HG03135 (cell line): ENCODE measurements around the gene TFF2.

Experiments used
- ATAC-seq: cut with Tn5 transposase; IDR thresholded peaks from one replicate; pipeline ENCODE4 v1.9.1; 2021; ENCODE audit warnings: mild to moderate bottlenecking, moderate library complexity; ENCODE audit not compliant: unreplicated experiment

The TFF2 gene

GRCh38 chr21:42384156-42384945 lies 33.6 kb upstream of the TFF2 start:
- ATAC-seq, result no peak

GRCh38 chr21:42383331-42383730 lies 32.5 kb upstream of the TFF2 start:
- no peak for ATAC-seq

DNA sequence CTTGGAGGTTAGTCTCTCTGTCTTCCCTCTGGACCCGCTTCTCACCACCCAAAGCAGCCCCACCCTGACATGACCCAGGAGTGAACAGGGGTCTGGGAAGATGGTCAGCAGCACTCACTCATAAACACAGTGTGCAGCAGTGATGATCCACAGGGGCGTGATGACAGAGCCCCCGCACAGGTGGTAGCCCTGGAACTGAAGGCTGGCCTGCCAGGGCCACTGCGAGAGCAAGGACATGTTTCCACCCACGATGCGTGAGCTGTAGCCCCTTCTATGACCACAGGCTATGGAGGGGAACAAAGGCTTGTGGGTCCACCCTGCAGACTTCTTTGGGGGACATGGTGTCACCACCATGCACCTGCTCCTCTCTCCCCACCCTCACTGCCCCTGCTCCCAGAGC lies 32.1 kb upstream of the TFF2 start:
- no peak for ATAC-seq

DNA sequence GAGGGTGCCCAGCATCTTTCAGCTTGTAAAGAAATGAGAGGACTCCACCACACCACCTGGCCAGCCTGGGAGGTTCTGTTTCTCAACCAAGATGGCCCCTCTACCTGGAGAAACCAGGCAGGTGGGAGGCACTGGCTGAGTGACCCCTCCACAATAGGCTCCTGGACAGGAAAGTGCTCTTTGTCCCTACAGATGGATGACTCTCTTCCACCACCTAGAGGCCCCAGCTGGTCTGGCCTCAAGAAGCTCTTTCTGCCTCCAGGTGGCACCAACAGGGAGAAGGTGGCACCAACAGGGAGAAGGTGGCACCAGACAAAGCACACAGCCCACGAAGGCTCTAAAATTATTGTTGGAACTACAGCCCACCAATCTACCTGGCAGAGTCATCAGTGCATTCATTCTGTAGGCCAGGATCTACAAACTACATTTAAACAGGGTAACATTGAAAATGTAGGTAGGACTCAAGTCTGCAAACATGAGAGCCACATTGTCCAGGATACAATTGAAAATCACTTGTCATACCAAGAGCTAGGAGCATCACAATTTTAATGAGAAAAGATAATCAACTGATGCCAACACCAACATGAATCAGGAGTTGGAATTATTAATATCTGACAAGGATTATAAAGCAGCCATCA lies 30.7 kb upstream of the TFF2 start:
- ATAC-seq, result no peak

GRCh38 chr21:42379426-42380215 lies 28.8 kb upstream of the TFF2 start:
- no peak for ATAC-seq

DNA sequence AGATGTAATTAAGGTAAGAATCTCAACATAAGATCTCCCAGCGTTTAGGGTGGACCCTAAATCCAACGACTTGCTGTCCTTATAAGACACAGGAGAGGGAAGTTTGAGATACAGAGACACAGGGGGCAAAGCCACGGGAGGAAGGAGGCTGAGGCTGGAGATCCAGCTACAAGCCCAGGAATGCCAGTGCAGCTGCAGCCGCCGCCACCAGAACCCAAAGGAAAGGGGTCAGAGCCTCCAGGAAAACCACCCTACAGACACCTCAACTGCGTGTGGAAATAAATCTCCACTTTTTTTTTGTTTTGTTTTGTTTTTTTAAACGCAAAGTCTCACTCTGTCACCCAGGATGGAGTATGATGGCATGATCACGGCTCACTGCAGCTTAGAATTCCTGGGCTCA lies 27.6 kb upstream of the TFF2 start:
- ATAC-seq, result no peak

GRCh38 chr21:42377951-42378340 lies 27.2 kb upstream of the TFF2 start:
- no peak for ATAC-seq

DNA sequence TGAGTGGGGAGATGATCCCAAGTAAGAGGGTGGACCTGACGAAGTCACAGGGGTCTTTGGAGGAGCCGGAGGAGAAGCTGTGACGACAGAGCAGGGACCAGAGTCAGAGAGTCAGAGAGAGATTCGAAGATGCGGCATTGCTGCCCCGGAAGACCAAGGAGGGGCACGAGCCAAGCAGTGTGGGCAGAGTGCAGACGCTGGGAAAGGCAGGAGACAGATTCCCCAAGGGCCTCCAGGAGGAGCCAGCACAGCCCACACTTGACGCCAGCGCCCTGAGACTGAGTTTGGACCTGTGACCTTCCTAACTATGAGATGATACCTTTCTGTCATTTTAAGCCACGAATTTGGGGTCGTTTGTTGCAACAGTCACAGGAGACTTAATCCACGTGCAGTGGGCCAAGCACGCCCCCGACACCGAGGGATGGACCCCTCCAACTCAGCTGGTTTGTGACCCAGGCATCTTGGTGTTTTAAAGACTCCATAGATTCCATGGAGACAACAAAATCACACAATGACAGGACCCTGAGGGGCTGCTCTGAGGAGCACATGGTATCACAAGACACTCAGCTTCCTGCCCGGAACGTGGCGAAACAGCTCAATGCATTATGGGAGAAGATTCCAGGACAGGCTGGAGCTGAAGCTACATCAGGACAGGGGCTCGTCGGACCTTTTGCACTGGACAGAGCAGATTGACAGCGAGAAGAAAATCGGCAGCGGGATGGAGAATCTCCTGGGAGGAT lies 26.6 kb upstream of the TFF2 start:
- no peak for ATAC-seq

GRCh38 chr21:42376338-42376982 lies 25.7 kb upstream of the TFF2 start:
- ATAC-seq, result no peak

DNA sequence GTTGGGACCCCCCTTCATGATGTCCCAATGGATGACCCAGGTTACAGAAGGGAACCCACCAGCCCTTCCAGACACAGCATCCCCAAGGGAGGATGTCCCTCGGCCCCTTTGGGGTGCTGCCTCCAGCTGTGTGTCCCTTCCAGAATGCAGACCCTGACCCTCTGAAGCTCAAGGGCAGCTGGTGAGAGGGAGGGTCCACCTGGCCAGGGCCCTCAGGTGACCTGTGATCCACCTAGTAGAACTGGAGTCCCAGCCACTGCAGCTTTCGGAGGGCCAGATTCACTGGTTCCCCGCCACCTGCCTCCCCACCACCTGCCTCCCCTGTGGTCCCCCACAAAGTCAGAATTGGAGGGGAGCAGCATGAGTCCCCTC lies 25.2 kb upstream of the TFF2 start:
- no peak for ATAC-seq

- ATAC-seq, result no peak
These were observed 24.7 kb upstream of the TFF2 start for GRCh38 chr21:42375506-42375905.

- ATAC-seq, result no peak
These were observed 24.2 kb upstream of the TFF2 start for GRCh38 chr21:42374864-42375499.

- no peak for ATAC-seq
These were observed 23.7 kb upstream of the TFF2 start for GRCh38 chr21:42374457-42374856.

DNA sequence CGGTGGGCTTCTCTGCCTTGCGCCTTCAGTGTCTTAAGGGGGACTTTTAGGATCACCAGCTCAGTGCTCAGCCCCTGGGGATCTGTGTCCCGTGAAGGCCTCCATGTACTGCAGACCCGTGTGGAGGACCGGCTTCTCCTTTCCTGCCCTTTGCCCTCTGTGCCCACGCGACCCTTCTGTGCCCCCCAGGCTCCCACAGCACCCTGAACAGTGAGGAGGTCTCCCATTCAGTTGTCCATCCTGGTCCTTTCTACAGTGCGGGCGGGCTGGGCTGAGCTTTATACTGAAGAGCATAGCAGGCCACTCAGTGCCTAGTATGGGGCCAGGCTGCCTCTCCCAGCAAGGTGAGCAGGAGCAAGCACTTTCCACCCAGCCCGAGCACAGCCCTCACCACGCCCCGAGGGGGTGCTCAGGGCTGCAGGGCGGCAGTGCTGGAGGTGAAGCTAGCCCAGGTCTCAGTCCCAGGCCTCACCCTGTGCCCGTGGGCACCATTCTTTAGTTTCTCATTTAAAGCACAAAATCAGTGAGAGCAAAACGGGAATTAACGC lies 23.2 kb upstream of the TFF2 start:
- ATAC-seq, result no peak

DNA sequence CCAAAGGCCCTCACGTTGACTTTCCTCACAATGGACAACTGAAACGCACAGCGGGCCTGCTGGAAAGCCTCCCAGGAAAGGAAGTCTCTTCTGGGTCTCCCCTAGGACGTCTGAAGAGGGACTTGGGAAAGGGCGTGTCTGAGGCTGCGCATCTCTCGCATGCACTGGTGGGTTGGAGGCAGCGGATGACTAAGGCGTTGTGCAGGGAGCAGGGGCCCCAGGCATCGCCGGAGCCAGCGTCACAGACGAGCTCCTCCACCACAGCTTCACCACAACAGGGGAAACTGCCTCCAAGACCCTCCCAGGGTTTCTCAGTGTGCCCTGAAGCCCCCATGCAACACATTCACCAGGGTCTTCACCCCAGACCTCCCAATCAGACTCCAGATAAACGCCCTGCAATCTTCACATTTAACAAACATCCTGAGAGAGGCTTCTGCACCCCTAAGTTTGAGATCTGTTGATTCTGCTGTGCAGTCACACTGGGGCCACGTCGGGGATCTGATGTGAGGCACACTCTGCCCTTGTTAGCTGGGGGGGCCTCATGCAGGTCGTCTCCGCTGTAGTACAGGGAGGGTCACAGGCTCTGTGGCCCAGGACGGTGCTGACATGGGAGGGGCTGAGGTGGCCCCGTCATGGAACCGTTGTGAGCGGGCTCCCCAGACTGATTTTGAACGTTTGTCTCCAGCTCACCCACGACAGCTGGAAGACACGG lies 22.6 kb upstream of the TFF2 start:
- no peak for ATAC-seq

DNA sequence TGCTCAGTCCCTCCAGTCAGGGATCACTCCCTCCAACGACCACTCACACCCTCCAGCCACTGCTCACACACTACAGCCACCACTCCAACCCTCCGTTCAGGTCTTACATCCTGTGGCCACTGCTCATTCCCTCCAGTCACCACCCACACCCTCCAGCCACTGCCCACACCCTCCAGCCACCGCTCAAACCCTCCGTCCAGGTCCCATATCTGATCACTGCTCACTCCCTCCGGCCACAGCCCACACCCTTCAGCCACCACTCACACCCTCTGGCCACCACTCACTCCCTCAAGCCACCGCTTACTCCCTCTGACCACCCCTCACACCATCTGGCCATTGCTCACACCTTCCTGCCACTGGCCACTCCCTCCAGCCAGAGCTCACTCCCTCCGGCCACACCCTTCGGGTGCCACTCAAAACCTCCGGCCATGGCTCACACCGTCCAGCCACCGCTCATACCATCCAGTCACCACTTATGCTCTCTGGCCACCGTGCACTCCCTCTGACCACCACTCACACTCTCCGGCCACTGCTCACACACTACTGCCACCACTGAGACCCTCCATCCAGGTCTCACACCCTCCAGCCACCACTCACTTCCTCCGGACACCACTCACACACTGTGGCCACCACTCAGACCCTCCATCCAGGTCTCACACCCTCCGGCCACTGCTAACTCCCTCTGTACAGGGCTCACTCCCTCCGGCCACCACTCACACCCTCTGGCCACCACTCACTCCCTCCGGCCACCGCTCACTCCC lies 20.3 kb upstream of the TFF2 start:
- ATAC-seq, result no peak

GRCh38 chr21:42369821-42370220 lies 19.0 kb upstream of the TFF2 start:
- no peak for ATAC-seq

- ATAC-seq, result no peak
These were observed 16.8 kb upstream of the TFF2 start for GRCh38 chr21:42367367-42368165.
